Uterus (tissue), 4 donors: ENCODE data around the gene MKLN1. TPM values are rescaled to one million over a fixed set of nuclear protein-coding genes. Genes with fewer than 3 reads are reported as not detected.
A peak's percentile ranks its signal among the peaks of the same experiment; 100 is the strongest.

ENCODE experiments used
- DNase-seq, 2 donors: peaks; one replicate each; pipeline ENCODE4 v3.0.0-alpha.2; 2019 to 2020
- H3K27ac ChIP-seq, 2 donors: fragments of 200-600 bp; sonication (generic); 1 replicate in 1 of 2; 2 replicates in 1 of 2; pipeline ENCODE4 v1.5.1; 2016 to 2018
- H3K27me3 ChIP-seq, 2 donors: fragments of 200-600 bp; sonication (generic); one replicate each; pipeline ENCODE4 v1.5.1; 2018 to 2019; ENCODE audit warnings: control low read depth in 1 of 2
- H3K36me3 ChIP-seq, 2 donors: fragments of 200-600 bp; sonication (generic); one replicate each; pipeline ENCODE4 v1.5.1; 2019; ENCODE audit warnings: control low read depth in 1 of 2
- H3K4me1 ChIP-seq, 2 donors: fragments of 200-600 bp; sonication (generic); one replicate each; pipeline ENCODE4 v1.5.1; 2018 to 2019; ENCODE audit warnings: control low read depth in 1 of 2
- H3K4me3 ChIP-seq, 2 donors: fragments of 200-600 bp; sonication (generic); 1 replicate in 1 of 2; 2 replicates in 1 of 2; pipeline ENCODE4 v1.5.1; 2018 to 2019; ENCODE audit warnings: mild to moderate bottlenecking in 1 of 2
- H3K9me3 ChIP-seq, 2 donors: fragments of 200-600 bp; sonication (generic); one replicate each; pipeline ENCODE4 v1.5.1; 2019; ENCODE audit warnings: control low read depth in 1 of 2
- POLR2A ChIP-seq, 2 donors: fragments of 450-650 bp; IDR thresholded peaks; one replicate each; pipeline ENCODE4 v1.6.1; 2016; ENCODE audit warnings: antibody characterized with exemption in 2 of 2, mild to moderate bottlenecking in 1 of 2, moderate library complexity in 1 of 2
- intact Hi-C: fragments of 100-400 bp; cut with DNase I; formaldehyde crosslinking; loops from one replicate; pipeline ENCODE4 v1.15.1; 2023; ENCODE audit warnings: low total_unique reads
- total RNA-seq, 4 donors: library from RNA; depleted of rRNA in 3 of 4; stranded (reverse); fragments of >200 nt in 3 of 4; gene quantifications; one replicate each; pipeline versions ENCODE4 v1.1.0 to v1.2.4, GENCODE V29; 2014 to 2023
- TF ChIP-seq, protein P1 (sequence below), 4 experiments: fragments of 200-600 bp in 2 of 4; fragments of 450-650 bp in 2 of 4; sonication (generic) in 2 of 4; IDR thresholded peaks; one replicate each; pipeline ENCODE4 v1.5.1; 2016 to 2019; ENCODE audit warnings: antibody characterized with exemption in 4 of 4, mild to moderate bottlenecking in 2 of 4, moderate library complexity in 1 of 4
- donor health status: DM: yes; HTN: yes; CAD: no.

MKLN1 gene
- total RNA-seq, 4 donors from 2014 or later: 52.9 to 311 (median 128) TPM

- Histone ChIP-seq H3K4me1 (peaks cover 5 to 13% of the 10 kb centered on the region in 2 donors), H3K27ac (peak overlapping the region in 1 of 2 donors; percentile 49), H3K36me3 (no peaks in the 10 kb centered on the region), H3K27me3 (no peaks in the 10 kb centered on the region), H3K9me3 (no peaks in the 10 kb centered on the region), H3K4me3 (no peak overlapping the region)
- intact Hi-C loops: no loop called here
- TF ChIP-seq, protein P1, sequence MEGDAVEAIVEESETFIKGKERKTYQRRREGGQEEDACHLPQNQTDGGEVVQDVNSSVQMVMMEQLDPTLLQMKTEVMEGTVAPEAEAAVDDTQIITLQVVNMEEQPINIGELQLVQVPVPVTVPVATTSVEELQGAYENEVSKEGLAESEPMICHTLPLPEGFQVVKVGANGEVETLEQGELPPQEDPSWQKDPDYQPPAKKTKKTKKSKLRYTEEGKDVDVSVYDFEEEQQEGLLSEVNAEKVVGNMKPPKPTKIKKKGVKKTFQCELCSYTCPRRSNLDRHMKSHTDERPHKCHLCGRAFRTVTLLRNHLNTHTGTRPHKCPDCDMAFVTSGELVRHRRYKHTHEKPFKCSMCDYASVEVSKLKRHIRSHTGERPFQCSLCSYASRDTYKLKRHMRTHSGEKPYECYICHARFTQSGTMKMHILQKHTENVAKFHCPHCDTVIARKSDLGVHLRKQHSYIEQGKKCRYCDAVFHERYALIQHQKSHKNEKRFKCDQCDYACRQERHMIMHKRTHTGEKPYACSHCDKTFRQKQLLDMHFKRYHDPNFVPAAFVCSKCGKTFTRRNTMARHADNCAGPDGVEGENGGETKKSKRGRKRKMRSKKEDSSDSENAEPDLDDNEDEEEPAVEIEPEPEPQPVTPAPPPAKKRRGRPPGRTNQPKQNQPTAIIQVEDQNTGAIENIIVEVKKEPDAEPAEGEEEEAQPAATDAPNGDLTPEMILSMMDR (IDR thresholded peaks at IDR 0.05): no peak
- no peak for TF ChIP-seq POLR2A (IDR thresholded peaks at IDR 0.05)
- DNase-seq: no peak
Measured at GRCh38 chr7:131365838-131366237, 38.2 kb downstream of the MKLN1 start.

GRCh38 chr7:131369354-131369753, 41.7 kb downstream of the MKLN1 start:
- peaks cover 0 to 13% of the 10 kb centered on the region in 2 donors for H3K4me1 ChIP-seq

GRCh38 chr7:131370523-131370968, 42.9 kb downstream of the MKLN1 start:
- Histone ChIP-seq H3K27ac (no peak overlapping the region), H3K27me3 (no peaks in the 10 kb centered on the region), H3K4me1 (peaks cover 0 to 15% of the 10 kb centered on the region in 2 donors), H3K9me3 (no peaks in the 10 kb centered on the region), H3K4me3 (no peak overlapping the region), H3K36me3 (no peaks in the 10 kb centered on the region)
- intact Hi-C loops: no loop called here
- TF ChIP-seq, protein P1 (IDR thresholded peaks at IDR 0.05): no peak
- no peak for TF ChIP-seq POLR2A (IDR thresholded peaks at IDR 0.05)
- no peak for DNase-seq

More at GRCh38 chr7:131369354-131369753, 41.7 kb downstream of the MKLN1 start:
- Histone ChIP-seq H3K36me3 (no peaks in the 10 kb centered on the region), H3K27me3 (no peaks in the 10 kb centered on the region), H3K4me3 (no peak overlapping the region), H3K27ac (no peak overlapping the region), H3K9me3 (no peaks in the 10 kb centered on the region)
- DNase-seq: no peak
- intact Hi-C loops: no loop called here
- no peak for TF ChIP-seq POLR2A (IDR thresholded peaks at IDR 0.05)
- TF ChIP-seq, protein P1 (IDR thresholded peaks at IDR 0.05): no peak

- no peaks in the 10 kb centered on the region for H3K9me3 ChIP-seq
- DNase-seq: no peak
- H3K27ac ChIP-seq: no peak overlapping the region
- H3K27me3 ChIP-seq: no peaks in the 10 kb centered on the region
- H3K36me3 ChIP-seq: no peaks in the 10 kb centered on the region
- H3K4me1 ChIP-seq: peaks cover 0 to 12% of the 10 kb centered on the region in 2 donors
- no peak overlapping the region for H3K4me3 ChIP-seq
- intact Hi-C loops: no loop called here
- TF ChIP-seq POLR2A (IDR thresholded peaks at IDR 0.05): no peak
- TF ChIP-seq, protein P1 (IDR thresholded peaks at IDR 0.05): no peak
Measured at GRCh38 chr7:131371411-131371810, 43.7 kb downstream of the MKLN1 start.

DNA sequence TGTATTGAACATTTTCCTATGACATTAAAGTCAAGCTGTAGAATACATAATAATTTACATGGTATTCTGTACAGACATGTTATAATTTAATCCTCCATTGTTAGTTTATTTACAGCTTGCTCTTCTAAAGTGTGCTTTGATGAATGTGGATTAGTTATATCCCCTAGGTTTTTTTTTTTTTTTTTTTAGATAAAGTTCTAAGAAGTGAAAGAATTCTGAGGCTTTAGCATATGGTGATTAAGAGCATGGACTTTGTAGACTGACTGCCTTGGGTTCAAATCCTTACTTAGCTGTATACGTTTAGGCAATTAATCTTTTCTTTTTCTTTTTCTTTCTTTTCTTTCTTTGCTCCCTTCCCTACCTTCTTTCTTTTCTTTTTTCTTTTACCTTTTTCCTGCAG, 44.9 kb downstream of the MKLN1 start:
- no peaks in the 10 kb centered on the region for H3K36me3 ChIP-seq
- no peak overlapping the region for H3K27ac ChIP-seq
- H3K9me3 ChIP-seq: no peaks in the 10 kb centered on the region
- intact Hi-C loops: no loop called here
- no peak for TF ChIP-seq POLR2A (IDR thresholded peaks at IDR 0.05)
- TF ChIP-seq, protein P1 (IDR thresholded peaks at IDR 0.05): no peak
- no peaks in the 10 kb centered on the region for H3K27me3 ChIP-seq
- H3K4me3 ChIP-seq: no peak overlapping the region
- DNase-seq: no peak
- peaks cover 0 to 9% of the 10 kb centered on the region in 2 donors for H3K4me1 ChIP-seq
